Cortex of kidney (tissue), 1 donor: ENCODE data around the gene SYT13.
"Not testable (repeated sequence)": the region's sequence is repeated elsewhere in the genome, so short reads cannot be mapped to it uniquely, and the experiment has no call there.

Experiments used
- DNase-seq: peaks from one replicate; lab custom pipeline; 2025; lab: John Stamatoyannopoulos, UW

SYT13 gene

DNA sequence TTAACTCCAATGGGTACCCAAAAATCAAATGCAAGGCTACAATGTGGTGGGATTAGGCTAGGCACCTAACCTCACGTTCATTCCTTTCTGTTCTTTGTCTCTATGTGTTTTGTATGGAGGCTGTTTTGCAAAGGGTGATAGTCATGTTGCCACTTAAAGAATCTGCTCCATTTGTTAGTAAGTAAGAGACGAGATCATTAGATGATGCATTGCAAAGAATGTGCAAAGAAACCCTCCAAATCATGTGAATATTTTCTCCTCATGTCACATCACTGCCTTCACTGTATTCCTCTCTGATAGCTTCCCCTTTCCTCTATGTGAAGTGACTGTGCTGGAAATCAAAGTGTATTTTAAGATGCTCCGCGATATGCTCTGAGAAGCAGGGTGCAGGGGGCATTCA is 11.9 kb downstream of the SYT13 start:
- DNase-seq: no peak

DNA sequence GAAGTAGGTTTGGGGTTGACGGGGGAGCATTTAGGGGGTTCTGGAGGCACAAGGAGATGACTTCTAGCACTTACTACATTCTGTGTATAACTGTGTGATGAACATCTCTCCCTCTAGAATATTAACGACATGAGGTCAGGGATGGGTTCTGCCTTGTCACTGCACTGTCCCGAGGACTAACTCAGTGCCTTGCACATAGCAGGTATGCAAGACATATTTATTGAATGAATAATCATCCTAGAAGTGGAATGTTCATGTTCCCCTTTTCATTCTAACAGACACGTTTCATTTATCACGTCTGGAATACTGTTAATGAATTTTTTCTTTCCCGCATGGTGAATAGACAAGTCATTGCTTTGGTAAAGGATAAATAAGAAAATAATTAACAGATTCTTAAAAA is 12.6 kb downstream of the SYT13 start:
- no peak for DNase-seq

DNA sequence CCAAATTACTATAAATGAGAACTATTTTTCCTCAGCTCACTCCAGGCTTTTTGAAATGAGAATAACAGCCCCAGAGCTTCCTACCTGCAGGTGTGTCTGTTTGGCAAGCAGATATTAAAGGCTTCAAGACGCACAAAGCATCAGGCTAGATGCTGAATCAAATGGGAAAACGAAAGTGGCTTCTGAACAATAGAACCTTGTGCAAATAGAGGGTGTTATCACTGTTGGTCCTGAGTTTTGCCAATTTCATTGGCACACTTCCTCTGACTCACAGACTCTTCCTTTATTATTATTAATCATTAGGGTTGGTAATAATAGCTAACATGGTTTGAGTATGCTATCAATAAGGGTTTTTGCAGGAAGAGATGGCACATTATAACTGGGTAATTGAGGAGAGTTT is 13.4 kb downstream of the SYT13 start:
- DNase-seq: no peak

DNA sequence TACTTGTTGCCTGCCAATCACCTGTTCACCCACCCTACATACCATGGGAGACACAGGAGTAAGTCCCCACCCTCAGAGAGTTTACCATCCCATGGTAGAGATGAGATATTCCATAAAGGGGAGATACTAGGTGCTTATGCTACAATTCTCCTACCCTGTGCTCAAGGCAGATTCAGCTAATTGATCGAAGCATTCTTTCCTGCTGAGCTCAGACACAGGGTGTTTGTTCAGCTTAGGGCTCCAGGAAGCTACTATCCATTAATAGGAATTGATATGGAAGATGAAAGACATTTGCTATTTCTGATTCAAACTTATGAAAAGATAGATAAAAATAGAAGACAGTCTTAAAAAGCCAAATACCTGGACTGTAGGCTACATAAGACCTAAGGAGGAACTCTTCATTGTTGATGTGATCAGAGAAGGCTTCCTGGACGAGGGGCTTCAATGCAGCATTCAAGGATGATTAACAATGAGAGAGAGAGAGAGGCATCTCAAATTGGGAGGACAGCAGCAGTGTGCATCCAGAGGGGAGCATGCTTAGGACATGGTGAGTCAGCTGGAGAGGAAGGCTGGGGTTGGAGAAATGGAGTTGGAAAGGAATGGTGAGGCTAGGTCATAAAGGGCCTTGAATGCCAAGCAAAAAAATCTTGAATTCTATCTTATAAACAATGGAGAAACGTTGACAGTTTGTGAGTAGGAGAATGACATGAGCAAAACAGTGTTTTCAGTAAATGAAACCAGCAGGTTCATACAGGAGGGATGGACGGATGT is 15.0 kb downstream of the SYT13 start:
- DNase-seq: no peak

DNA sequence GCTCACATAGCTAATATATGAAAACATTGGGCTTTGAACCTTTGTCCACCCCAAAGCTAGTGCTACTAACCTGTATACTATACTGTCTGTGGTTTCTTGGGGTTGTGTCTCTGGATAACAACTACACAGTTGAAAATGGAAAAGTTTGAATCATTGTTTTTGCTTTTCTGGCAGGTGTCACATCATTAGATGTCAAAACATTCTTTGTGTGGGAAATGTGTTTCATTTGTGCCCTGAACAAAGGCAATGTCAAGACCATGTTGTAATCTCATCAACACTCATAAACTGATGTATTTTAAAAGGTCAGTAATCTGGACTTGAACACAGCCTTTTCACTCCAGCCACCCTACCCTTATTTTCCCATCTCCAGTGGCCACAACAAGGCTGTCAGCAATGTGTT is 16.5 kb downstream of the SYT13 start:
- no peak for DNase-seq

DNA sequence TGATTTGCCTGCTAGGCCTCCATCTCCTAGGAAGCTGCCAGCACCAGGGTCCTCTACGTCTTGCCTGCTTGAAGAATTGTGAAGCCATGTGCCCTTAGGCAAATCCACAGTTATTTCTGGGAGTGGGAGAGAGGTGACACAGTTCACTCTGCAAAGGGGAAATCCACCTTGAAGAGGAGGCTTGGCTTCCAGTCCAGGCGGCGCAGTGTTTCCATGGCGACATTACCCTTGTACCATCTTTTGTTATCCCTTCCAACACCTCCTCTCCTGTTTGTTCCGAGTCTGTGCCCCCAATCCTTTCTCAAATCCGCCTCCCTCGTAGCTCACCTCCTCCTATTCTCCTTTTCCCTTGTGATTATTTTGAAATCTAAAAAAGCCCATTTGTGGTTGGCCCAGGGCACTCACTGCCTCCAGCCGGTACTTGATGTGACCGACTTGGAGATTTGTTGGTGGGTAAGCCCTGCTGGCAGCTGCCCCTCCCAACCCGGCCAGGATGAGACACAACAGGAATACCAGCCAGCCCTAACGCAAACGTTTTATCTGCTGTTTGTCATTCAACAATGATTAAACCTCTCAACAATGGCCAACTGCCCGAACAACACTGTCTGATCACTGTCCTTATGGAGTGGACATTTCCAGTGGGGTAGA is 18.4 kb downstream of the SYT13 start:
- no peak for DNase-seq

DNA sequence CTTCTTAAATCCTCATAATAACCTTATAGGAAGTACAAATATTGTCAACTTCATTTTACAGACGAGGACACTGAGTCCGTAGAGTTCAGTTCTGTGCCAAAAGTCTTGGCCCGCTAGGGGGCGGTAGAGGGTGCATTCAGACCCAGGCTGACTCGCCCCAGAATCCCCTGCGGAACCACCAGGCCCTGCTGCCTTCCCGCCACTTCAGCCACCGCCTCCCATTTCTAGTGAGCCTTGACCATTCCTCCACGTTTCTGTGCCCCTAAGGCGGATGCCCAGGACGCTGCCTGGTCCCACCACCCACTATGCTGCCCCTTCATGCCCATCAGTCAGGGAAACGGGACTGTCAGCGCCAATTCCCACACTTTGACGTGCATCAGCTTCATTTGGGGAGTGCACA is 19.1 kb downstream of the SYT13 start:
- no peak for DNase-seq

DNA sequence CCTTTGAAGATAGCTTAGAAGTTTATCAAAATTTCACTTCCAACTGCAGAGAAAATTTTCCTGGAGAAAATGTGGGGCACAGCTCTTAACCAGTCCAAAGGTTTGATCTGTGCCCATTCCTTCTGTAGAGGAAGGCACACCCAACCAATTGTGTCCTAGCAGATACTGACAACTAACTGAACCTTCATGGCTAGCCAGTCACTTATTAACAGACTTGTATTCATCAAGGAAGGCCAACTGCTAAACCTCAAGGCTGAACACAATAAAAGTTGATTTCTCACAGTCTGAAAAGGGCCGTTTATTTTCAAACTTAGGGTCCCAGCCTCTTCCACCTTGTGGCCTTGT is 19.5 kb downstream of the SYT13 start:
- no peak for DNase-seq

DNA sequence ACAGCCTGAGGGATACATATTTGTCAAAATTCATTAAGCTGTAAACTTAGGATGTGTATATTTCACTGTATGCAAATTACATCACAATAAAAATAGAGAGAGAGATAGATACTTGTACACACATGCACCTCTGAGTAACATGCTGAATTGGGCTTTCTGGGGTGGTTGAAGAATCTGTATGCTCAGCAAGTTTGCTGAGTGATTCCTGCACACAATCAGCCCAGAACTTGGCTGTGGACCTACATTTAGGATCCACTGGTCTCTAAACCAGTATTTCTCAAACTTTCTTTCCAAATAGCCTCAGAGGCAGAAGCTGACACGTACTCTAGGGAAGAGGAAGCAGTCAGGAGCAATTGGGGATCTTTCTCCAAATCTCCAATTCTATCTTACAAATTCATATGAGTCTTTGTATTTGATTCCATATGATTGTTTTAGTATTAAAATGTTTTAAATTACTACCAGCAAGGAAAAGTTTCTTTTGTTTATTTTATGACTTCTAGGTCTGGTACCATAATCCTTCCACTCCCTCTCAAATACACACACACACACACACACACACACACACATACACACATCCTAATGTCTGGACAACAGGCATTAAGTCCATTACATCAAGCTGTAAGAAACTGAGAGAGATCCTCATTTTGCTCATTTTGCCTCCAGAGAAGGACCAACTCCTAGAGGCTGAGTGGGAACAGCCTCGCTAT is 20.0 kb downstream of the SYT13 start:
- no peak for DNase-seq

DNA sequence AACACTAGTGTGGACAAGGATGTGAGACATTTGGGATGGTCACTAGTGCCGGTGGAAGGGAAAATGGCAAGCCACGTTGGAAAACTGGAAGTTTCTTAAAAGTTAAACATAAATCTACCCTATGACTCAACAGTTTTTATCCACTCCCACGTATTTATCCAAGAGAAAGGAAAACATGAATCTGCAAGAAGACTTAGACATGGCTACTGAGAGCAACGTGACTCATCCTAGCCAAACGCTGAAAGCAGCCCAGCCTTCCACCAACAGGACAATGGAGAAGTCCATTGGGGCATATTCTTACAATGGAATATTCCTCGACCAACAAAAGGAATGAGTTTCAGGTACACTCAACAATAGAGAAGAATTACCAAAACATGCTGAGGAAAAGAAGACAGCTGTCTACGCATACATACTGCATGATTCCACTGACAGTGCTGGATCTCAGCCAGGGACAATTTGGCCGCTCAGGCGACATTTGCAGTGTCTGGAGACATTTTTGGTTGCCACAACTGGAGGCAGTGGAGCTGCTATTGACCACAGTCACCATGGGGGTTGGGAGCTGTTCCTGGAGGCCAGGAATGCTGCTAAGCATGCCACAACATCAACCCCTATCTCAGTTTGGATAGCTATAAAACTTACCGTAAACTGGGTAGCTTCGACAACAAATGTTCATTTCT is 21.2 kb downstream of the SYT13 start:
- DNase-seq: no peak

DNA sequence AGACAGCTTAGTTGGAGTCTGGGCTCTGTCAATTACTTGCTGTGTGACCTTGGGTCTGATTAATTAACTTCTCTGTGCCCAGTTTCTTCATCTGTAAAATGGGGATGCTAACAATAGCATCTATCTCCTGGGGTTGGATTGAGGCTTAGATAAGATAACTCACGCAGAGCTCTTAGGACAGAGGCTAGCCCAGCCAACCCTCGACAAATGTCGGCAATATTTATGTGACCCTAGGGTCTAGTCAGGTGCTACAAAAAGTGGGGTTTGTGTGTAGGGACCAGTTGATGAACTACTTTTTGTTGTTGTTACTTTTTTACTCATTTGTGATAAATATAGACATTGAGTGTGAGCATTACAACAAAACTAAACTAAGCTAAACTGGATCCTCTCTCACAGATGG is 22.4 kb downstream of the SYT13 start:
- no peak for DNase-seq

DNA sequence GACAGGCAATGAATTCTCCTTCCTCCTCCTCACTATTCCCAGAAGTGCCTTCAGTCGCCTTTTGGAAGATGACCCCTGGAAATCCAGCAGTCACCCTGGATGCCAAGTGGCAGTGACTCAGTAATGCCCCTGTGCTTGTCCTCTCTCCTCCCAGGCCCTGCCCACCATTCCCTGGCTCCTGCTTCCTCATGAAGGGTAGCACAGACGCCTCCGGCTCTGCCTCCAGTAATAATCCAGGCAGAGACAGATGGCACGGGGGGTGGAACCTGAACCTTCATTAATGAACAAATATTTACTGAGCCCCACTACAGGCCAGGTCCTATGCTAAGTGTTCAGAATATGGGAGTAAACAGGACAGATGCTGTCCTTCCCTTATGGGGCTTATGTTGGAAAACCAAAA is 23.2 kb downstream of the SYT13 start:
- no peak for DNase-seq

DNA sequence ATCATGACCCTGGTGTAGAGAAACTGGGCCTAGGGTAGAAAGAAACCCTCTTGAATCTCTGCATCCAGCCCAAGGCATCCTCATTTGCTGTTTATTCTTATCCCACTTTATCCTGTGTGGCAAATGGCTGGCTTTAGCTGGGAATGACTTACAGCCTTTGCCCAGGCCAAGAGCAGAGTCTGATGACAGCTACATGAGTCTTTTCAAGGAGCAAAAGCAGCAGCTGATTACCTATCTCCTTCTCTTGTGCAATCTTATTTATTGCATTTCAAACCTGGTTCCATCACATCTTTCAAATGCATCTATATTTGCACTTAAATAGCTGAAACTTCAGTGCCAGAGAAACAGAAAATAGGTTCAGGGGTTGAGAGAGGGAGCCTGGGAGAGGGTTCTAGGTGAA is 26.1 kb downstream of the SYT13 start:
- no peak for DNase-seq

DNA sequence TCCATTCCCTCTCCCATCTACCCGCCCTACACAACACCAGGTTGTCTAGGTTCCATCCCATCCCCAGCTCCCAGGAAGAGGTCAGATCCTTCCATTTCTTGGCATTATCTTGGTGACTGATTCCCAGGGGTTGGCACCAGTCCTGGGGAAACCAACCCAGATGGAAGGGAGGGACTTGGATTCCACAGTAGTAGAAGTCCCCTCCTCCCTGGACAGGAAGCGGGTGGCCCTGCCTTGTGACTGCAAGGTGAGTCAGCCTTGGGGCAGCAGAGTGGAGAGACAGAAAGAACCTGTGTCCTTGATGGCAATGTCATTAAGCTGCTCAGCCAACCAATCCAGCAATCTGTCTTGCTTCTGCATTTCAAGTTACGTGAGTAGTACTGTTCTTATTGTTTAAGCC is 26.5 kb downstream of the SYT13 start:
- no peak for DNase-seq

DNA sequence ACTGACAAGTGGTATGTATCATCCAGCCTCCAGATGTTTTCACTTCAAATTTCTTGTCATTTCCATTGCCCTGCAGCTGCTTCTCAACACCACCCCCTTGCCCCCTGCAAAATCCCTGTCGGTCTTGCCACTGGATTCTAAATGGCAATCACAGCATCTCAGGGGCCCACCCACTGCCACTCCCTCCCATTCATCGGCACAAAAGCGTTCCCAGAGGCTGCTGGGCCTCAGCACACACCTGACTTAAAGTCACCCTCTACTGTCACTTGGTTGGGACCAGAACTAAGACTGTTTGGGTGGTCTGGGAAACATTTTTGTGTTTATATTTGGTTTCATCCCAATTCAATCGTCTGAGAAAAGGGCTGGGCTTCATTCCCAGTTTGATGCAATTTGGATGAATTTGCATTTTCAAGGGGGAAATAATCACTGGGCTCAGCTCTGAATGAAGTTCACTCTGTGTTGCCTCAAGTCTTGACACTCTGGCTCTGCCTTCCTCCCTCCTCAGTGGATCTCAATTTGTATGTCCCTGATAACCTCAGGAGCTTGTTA is 27.1 kb downstream of the SYT13 start:
- DNase-seq: no peak

DNA sequence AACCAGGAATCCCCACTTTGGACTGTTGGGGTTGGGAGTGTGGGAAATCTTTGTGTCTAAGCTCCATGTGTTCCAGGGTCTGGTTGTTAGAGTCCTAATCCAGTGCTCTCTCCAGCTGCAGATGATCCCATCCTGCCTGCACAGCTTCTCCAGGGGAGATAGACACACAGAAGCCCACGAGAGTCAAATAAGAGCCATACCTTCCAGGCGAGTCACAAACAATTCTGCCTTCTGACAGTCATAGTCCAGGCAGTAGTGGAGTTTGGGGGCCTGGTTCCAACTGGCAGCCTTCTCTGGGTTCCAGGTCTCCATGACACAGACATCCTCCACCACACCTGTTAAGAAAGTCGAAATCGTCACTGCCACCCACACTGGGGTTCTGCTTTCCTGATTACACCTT is 32.1 kb downstream of the SYT13 start:
- no peak for DNase-seq

DNA sequence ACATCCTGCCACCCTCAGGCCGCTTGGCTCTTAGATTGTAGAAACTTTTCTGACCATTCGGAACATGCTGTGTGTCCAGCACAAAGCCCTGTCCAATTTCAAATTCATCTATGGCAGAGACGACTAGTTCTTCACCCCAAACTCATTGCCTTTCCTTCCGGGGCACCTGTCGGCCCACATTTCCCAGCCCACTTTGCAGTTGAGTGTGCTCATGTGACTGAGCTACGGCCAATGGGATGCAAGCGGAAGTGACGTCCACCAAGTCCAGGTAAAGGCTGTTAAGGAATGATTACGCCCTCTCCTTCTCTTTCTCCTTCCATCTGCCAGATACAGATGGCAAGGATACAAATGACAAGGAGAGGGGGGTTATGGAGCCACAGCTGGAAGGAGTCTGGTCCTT is 32.5 kb downstream of the SYT13 start:
- DNase-seq: no peak

DNA sequence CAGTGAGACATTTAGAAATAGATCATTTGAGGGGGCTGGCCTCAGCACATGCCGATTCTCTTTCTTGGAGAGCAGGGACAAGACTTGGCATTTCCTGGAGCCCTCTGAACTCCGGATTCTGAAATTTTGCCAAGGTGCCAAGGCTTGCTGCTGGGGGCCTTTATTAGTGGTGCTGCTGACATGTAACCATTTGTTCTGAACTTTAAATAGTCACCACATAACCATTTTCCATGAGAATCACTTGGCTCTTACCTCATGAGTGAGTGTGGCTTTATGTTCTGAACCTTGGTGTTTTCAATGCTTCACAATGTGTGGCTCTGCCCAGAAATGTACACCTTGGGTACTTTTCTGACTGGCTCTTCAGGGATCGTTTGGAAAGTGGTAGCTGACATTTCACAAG is 33.3 kb downstream of the SYT13 start:
- no peak for DNase-seq

DNA sequence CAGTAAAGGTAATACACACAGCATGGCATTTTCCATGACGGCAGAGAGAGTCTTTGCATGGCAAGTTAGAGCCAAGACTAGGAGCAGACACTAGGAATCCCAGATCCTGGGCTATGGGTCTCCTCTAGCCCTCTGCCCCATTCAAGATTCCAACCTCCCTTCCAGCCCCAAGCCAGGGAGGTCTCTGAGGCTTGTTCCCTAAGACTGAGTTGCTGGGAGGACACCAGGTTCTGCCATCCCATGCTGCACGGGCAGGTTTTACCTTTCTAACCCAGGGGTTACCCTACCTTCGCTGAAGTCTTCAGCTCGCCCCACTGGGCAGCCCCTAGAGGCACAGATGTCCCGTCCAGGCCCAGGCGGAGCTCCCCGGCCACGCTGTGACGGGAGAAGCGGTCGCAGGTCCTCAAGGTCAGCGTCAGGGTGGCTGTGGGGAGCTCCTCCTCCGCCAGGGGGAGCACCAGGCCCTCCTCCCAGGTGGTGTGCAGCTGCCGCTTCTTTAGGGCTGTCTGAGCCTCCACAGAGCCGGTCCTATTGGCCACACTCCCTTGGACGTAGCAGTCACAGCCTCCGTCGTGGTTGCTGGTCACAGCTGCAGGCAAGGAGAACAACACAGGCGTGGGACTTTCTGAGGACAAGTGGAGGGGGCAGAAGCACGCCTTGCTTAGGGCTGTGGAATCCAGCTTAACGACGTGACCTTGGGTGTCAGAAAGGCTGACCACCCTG is 33.8 kb downstream of the SYT13 start:
- no peak for DNase-seq

DNA sequence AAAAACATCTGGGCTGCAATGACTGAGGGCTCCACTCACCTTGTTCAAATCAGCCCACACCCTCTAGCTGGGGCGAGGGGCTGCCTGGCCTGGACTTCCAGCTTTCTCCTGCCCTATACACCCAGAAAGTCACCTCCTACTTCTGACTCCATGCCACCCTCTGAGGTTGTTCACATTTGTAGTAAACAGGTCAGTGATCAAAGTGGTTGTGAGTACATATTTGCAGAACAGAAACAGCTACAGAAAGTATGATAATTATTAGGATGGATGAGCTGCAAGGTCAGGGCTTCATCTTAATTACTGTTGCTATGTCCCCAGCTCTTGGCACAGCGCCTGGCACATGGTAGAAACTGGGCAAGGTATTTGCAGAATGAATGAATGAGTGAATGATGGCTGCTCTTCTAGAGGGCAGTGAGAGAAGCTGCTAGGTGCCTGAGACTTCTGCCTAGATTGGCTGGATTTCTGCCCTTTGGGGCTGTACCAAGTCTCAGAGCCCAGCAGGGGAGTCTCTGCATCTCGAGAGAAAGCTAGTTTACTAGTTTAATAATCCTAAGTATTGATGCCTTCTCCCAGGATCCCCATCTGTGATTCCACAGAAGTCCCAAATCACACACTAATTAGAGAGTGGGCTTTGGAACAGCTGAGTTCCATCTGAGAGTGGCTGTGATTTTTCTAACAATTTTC is 36.0 kb downstream of the SYT13 start:
- no peak for DNase-seq

DNA sequence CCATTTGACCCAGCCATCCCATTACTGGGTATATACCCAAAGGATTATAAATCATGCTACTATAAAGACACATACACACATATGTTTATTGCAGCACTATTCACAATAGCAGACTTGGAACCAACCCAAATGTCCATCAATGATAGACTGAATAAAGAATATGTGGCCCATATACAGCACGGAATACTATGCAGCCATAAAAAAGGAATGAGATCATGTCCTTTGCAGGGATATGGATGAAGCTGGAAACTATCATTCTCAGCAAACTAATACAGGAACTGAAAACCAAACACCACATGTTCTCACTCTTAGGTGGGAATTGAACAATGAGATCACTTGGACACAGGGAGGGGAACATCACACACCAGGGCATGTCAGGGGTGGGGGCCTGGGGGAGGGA is 36.8 kb downstream of the SYT13 start:
- not testable (repeated sequence) for DNase-seq
